GM12891 (cell line): Measurements from ENCODE around the gene NOM1.

Experiments used
- POLR2A ChIP-seq: IDR thresholded peaks from 2 replicates; pipeline ENCODE4 v1.6.1; 2011; ENCODE audit warnings: low read depth, low read length, control low read depth
- POLR2AphosphoS5 ChIP-seq: IDR thresholded peaks from 2 replicates; pipeline ENCODE4 v1.6.1; 2011; ENCODE audit warnings: low read depth, low read length, control low read depth
- SPI1 ChIP-seq: IDR thresholded peaks from 2 replicates; pipeline ENCODE4 v1.6.1; 2011; ENCODE audit warnings: low read depth, low read length, control low read depth
- TAF1 ChIP-seq: IDR thresholded peaks from 2 replicates; pipeline ENCODE4 v1.6.1; 2011; ENCODE audit warnings: low read depth, low read length, control low read depth

DNA sequence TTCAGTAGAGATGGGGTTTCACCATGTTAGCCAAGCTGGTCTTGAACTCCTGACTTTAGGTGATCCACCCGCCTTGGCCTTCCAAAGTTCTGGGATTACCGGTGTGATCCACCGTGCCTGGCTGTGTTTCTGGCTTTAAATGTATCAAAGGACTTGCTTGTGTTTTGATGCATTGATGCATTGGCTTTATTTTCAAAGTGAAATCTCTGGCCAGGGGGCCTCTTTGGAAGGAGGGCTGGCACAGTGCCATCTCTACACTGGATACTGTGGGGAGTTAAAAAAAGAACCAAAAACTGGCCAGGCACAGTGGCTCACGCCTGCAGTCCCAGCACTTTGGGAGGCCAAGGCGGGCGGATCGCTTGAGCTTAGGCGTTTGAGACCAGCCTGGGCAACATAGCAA, 44.9 kb downstream of the NOM1 start:
- no peak for TF ChIP-seq POLR2AphosphoS5
- no peak for TF ChIP-seq POLR2A
- TF ChIP-seq TAF1 = no peak
- no peak for TF ChIP-seq SPI1
